D721Med (cell line): Measurements from ENCODE around the gene TTC38.

Experiments used
- DNase-seq: peaks from one replicate; pipeline ENCODE4 v3.0.0; 2011; ENCODE audit warnings: low spot score; ENCODE audit not compliant: insufficient read length
- FAIRE-seq: peaks from 2 replicates; lab custom pipeline; 2011; peaks lifted over from hg19 to GRCh38; lab: Jason Lieb, UNC
- CTCF ChIP-seq: IDR thresholded peaks from 2 replicates; pipeline ENCODE4 v1.5.1; 2012; ENCODE audit warnings: mild to moderate bottlenecking, control low read depth; ENCODE audit not compliant: insufficient read depth; ENCODE audit errors: missing control alignments

Gene TTC38

DNA sequence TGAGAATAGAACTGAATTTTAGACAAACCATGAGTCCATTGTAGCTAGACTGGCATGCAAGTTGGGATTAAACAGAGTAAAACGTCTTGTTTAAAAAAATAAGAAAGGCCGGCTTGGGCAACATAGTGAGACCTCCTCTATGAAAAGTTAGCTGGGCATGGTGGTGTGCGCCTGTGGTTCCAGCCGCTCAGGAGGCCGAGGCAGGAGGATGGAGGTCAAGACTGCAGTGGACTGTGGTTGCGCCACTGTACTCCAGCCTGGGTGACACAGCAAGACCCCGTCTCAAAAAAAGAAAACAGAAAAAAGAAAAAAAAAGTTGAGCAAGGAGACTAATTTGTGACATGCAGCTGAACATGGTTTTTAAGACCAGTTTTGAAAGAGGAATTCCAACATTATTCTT is 41.2 kb upstream of the TTC38 start:
- TF ChIP-seq CTCF: no peak
- DNase-seq (no peak), FAIRE-seq (no peak)

DNA sequence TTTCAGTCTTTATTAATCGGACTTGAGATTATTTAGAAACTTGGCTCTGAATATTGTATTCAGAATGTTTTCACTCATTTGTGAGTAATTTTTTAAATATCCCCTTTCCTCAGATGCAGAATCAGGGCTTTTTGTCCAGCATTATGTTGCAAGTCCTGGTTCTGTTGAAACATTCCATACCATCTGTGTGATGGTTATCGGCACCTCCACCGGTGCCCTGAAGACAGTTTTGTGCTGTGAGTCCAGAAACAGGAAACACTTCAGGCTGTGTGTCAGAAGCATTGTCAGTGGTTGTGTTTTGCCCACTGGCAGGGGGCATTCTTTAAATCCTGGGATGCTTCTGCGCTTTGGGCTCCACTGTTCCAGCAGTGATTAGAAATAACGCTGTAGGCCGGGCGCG is 38.1 kb upstream of the TTC38 start:
- TF ChIP-seq CTCF: no peak
- no peak for FAIRE-seq
- no peak for DNase-seq

GRCh38 chr22:46230262-46230901 is 37.4 kb upstream of the TTC38 start:
- DNase-seq (no peak), FAIRE-seq (no peak)
- no peak for TF ChIP-seq CTCF

DNA sequence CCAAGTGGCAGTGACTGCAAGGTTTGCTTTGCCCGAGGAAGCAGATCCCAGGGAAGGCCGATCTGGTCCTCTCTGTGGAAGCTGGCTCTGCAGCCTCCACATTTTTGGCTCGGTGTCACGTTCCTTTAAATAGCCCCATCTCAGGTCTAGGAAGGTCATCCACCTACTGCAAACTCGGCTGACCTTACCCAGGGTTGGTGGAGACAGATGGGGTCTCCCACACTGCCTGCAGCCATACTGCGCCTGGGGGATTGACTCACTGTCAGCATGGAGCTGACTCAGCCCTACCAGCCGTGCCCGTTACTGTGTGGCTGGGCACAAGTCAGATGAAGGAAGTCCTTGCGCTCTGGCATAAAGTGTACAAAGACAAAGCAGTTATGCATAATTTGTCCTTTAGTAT is 34.6 kb upstream of the TTC38 start:
- DNase-seq (no peak), FAIRE-seq (no peak)
- TF ChIP-seq CTCF: no peak

GRCh38 chr22:46234969-46235368 is 32.8 kb upstream of the TTC38 start:
- TF ChIP-seq CTCF: no peak
- no peak for FAIRE-seq
- DNase-seq: no peak

DNA sequence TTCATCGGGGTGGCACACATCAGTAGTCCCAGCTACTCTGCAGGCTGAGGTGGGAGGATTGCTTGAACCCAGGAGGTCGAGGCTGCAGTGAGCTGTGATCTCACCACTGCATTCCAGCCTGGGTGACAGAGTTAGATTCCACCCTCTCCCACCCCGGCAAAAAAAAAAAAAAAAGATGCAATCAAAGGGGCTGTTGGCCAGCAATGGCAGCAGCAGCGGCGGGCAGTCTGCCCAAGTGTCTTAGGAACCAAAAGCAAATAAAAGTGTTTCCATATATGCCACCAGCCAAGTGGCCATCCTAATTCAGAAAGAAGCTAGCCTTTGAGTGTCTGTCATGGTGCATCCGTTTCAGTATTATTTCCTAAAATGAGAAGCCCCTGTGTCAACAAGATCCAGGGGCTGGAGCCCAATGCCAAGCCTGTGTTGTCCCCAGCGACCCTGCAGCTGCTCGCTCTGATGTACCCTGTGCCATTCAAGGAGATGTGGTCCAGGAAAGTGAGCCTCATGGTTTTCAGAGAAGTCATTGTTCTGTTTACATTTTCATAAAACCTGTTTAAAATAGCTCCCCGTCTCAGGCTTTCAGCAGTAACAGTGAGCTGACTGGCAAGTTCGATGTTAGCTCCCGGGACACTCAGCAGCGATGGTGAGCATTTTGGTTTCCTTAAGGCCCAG is 30.2 kb upstream of the TTC38 start:
- TF ChIP-seq CTCF: no peak
- no peak for DNase-seq
- no peak for FAIRE-seq

DNA sequence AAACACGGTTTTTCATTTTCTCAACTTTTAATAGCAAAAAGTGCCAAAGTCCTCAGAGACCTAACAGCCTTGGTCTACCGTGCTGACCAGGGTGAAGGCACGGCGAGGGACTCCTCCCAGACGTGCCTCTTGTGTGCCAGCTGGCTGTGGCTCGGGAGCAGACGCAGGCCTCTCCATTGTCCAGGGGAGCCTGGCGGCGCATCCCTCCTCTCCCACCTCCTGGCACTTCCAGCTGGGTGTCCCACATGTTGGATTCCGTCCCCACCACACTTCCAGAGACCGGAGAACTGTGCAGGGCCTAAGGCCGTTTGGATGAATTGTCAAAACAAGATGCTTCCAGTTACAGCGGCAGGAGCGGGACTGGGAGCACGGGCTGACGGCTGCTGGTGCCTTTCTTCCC is 29.3 kb upstream of the TTC38 start:
- TF ChIP-seq CTCF: no peak
- FAIRE-seq: no peak

More for the DNA sequence above, 29.3 kb upstream of the TTC38 start:
- no peak for DNase-seq
